Stimulated activated CD4-positive, alpha-beta T cell treated with anti-CD3 and anti-CD28 coated beads, Interleukin-1b, Interleukin-23, amount 100 ng/mL, for 1 hour (primary cell): ENCODE measurements around the gene PDCD5.

Experiments
- DNase-seq, 2 donors: peaks; one replicate each; pipeline ENCODE4 v3.0.0-alpha.2; 2020; ENCODE audit warnings: low read depth in 2 of 2

The PDCD5 gene

DNA sequence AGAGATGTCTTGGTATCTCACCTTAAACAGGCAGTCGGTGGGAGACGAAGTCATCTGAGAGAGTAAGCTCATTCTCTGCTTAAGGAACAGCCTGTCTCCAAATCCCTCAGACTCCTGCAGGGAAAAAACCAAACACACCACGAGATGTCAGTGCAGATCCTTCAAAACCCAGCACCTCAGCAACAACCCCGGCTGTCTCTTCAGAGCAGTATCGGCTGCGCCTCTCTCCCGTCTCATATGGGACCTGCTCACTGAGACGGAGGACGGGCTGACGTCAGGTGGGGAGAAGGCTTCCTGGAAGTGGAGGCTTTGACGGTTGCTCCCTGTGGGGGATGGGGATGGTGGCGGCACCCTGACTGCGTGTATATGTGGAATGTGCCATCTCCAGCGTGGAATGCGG, 50.4 kb downstream of the PDCD5 start:
- DNase-seq = no peak
